Medulla oblongata (tissue), 1 donor: Measurements from ENCODE around the gene AKAP13.
A peak's percentile ranks its signal among the peaks of the same experiment; 100 is the strongest.
"Not testable (repeated sequence)": the region's sequence is repeated elsewhere in the genome, so short reads cannot be mapped to it uniquely, and the experiment has no call there.

Source experiments
- DNase-seq: peaks from one replicate; pipeline ENCODE4 v3.0.0-alpha.2; 2015; ENCODE audit errors: extremely low spot score

AKAP13 gene

DNA sequence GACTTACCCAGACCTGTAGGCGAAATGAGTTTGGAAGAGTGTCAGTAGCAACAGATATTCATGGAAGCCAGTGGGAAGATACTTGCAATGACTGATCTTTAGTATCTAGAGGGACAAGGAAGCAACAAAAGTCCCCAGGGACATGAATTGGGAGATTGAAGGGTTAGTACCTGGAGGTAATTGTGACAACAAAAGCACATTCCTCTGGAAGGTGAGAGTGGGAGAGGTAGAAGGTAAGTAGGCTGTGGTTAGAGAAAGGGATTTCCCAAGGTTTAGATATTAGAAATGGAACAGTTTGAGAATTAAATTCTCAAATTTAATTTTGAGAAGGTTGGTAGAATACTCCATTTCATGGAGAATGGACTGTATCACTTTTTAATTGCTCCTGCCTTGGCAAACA, 191.4 kb downstream of the AKAP13 start:
- DNase-seq, result no peak

- no peak for DNase-seq
Measured at GRCh38 chr15:85576392-85576791, 196.0 kb downstream of the AKAP13 start.

- DNase-seq, result peak; percentile 41
Measured at GRCh38 chr15:85578941-85579701, 198.7 kb downstream of the AKAP13 start.

DNA sequence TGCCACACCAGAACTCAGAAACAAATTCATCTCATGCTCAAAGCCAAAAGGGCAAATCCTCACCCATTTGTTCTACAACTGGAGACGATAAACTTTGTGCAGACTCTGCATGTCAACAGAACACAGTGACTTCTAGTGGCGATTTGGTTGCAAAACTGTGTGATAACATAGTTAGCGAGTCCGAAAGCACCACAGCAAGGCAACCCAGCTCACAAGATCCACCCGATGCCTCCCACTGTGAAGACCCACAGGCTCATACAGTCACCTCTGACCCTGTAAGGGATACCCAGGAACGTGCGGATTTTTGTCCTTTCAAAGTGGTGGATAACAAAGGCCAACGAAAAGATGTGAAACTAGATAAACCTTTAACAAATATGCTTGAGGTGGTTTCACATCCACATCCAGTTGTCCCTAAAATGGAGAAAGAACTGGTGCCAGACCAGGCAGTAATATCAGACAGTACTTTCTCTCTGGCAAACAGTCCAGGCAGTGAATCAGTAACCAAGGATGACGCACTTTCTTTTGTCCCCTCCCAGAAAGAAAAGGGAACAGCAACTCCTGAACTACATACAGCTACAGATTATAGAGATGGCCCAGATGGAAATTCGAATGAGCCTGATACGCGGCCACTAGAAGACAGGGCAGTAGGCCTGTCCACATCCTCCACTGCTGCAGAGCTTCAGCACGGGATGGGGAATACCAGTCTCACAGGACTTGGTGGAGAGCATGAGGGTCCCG, 199.7 kb downstream of the AKAP13 start:
- peak; percentile 78 for DNase-seq

GRCh38 chr15:85580879-85581278, 200.5 kb downstream of the AKAP13 start:
- DNase-seq, result no peak

GRCh38 chr15:85581495-85581894, 201.1 kb downstream of the AKAP13 start:
- no peak for DNase-seq

DNA sequence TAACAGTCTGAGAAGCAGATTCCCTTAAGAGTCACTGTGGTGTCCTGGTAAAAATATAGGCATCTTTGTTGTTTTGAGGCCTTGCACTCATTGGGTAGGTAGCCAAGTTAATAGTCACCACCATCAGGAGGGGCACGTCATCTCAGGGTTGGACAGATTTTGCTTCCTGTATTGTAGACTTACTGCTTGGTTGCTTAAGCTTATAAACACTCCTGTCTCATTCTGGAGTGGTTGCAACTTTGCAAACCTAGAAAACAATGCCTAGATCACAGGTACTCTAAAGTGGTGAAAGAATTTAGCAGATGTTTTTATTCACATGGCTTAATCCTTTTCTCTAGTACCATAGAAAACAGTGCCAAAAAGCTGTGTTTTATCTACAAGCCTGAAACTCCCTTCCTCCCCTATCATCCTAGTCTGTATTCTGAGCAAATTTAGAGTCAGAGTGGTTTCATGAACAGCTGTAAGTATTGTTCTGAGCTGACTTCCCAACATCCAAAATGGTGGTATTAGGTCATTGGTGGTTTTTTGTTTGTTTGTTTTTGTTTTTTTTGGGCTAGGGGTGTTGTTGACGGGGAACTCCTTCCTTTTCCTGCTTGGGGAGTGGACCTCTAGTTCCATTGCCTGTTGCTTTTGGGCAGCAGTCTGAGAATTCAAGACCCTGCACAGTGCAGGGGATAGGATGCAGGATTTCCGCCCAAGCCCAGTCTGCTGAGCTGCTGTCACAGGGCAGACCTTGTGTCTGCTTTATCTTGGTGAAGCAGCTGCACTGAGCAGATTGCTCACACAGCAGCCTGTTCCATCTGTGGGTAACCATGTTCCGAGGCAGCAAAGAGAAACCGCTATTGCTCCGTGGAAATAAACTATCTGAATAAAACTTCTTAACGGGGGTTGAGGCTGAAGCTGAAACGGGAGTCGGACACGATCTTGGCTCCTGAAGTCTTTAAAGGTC, 202.0 kb downstream of the AKAP13 start:
- peak; percentile 63 for DNase-seq

- DNase-seq, result peak; percentile 41
Measured at GRCh38 chr15:85583442-85583841, 203.0 kb downstream of the AKAP13 start.

GRCh38 chr15:85583923-85584390, 203.6 kb downstream of the AKAP13 start:
- DNase-seq, result peak; percentile 45

- no peak for DNase-seq
Measured at GRCh38 chr15:85584872-85585271, 204.5 kb downstream of the AKAP13 start.

GRCh38 chr15:85586196-85586595, 205.8 kb downstream of the AKAP13 start:
- DNase-seq, result not testable (repeated sequence)

- no peak for DNase-seq
Measured at GRCh38 chr15:85587707-85588411, 207.5 kb downstream of the AKAP13 start.

- DNase-seq, result no peak
Measured at GRCh38 chr15:85588677-85589076, 208.3 kb downstream of the AKAP13 start.

DNA sequence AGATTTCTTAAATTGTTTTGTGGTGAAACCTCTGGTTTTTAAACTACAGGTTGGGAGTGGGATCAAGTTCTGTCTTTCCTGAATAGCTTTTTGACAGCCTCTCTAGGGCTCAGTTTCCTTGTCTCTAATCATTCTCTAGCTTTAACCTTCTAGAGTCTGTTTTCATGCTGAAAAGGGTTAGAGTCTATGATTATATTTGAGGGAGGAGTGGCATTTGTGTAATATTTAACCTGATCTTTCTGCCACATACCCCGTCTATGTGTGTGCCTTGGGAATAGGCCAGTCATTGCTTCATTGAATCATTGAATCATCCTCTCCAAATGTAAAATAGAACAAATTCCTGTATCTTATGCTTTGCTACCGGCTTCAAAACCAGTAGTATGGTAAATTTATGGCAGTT, 209.4 kb downstream of the AKAP13 start:
- no peak for DNase-seq

DNA sequence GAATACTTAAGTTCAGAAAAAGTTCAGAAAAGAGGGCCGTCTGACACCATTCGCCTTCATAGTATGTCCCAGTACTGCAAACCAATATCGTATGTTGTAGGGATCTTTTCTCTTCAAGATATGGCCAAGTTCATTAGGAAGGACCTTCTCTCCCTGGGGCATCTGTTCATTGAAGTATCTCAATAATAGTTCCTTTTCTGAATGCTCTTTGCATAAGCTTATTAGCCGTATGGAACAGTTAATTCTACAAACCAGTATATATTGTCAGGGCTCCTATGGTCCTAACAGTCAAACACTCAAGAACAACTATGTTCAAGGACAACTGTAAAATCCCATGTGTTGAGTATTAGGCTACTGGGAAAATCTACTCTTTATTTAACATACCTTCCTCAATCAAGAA, 211.2 kb downstream of the AKAP13 start:
- DNase-seq, result no peak

GRCh38 chr15:85592148-85592547, 211.7 kb downstream of the AKAP13 start:
- no peak for DNase-seq

DNA sequence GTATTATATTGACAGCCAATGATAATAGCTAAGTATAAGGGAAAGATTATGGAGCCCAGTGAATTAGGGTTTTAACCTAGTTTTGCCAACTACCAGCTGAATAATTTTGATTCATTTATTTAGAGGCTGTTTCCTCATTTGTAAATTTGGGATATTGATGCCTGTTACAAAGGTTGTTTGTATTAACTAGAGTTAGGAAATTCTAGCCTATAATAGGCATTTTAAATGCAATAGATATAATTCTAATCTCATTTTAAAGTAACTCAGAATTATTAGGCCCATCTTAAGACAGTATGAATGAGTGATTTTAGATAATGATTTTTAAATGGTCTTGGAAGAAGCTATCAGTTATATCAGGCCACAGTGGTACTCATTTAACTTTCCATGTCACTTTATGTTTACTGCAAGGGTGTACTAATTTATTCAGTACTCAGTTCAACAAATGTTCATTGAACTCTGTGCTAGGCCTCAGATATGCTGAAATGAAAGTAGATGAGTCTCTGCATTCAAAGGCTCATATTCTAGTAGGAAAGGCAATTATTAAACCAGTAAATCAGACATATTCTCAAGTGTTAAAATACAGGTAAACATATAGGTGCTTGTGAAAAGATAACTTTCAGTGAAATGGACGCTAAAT, 213.5 kb downstream of the AKAP13 start:
- no peak for DNase-seq

DNA sequence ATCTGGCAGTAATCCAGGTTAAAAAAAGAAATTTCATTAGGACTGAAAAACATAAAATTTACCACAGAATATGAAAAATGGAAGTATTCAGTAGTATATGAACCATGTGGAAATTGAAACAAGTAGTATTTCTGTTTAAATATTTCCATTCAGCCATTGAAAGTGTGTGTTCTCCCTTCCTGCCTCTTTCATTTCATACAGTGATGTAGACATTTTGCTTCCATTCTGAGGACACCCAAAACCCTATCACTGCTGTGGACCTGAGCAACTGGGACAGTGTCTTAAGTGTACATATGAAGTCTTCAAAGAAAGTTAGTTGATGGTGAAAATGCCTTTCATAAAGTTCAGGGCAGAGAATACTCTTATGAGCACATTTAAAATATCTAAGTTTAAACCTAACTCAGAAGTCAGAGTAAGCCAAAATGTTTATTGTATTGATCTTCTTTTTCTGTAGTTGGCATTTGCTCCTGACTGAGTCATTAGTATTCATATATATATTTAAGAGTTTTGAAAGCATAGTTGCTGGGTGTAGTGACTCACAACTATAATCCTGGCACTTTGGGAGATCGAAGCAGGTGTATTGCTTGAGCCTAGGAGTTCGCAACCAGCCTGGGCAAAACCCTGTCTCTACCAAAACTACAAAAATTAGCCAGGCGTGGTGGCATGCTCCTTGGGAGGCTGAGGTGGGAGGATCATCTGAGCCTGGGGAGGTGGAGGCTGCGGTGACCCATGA, 215.6 kb downstream of the AKAP13 start:
- no peak for DNase-seq

DNA sequence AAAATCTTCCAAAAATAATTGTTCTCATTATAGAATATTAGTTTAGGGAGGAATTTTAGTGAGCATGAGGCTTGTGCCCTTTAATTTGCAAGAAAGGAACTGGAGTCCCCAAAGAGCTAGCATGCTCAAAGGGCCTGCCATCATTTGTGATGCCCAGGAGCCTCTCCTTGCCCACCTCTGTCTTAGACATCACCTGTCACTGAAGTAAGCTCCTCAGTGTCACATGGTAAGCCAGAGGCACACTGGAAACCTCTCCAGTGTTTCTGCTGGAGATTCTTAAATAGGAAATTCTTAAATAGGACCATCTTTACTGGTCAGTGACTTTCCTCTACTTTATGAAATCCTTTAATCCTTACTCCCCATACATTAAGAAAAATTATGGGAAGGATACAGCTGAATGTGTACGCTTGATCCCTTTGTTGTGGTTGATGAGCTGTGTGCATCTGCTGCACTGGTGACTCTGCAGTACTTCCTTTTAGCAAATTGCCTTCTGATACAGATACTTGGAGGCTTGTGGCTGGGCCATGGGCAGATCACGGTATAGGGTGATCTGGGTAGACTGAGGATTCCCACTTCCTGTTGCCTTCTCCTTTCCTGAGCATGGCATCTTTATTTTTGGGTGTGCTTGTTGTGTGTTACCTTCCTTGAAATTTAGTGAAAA, 216.9 kb downstream of the AKAP13 start:
- no peak for DNase-seq

DNA sequence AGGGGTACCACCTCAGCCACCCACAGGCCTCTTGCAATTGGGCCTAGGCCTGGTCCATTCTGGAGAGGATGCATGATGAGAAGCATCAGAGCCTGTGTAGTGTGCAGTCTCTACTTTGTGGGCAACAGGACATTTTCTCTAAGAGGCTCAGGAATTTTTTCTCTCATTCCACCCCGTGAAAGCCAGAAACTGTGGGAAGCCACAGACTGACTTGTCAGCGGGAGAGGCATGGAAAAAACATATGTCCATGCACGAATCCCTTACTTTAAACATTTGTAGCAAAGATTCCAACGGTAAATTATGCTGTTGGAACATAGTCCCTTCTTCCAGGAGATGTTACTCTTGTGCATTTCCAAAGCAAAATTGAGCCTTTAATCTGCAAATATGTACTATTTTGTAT, 217.8 kb downstream of the AKAP13 start:
- DNase-seq, result no peak
